ENCODE data around the gene FHAD1. TPM values are rescaled to one million over a fixed set of nuclear protein-coding genes. Genes with fewer than 3 reads are reported as not detected.
"Not testable (repeated sequence)": the region's sequence is repeated elsewhere in the genome, so short reads cannot be mapped to it uniquely, and the experiment has no call there.

The FHAD1 gene
- total and polyA plus RNA-seq, 2 donors (not counting 3 experiments of a cell fraction or from before 2014, with no cell fraction given): 0.04 to 0.69 TPM

- no peak for FAIRE-seq
- dilution Hi-C loops (cut with MboI; ENCODE audit: extremely low pct_ligation_motif_present, low sequenced_read_pairs) (no loop called here), intact Hi-C loops (cut with micrococcal nuclease) (no loop called here)
- DNase-seq (ENCODE audit: low read depth, low spot score): no peak
- Histone ChIP-seq H3K4me1 (ENCODE audit: control insufficient read depth, extremely low read depth, insufficient read depth, low read length) (no peaks in the 10 kb centered on the region), H4K20me1 (replicated peaks; ENCODE audit: control insufficient read depth, extremely low read depth, insufficient read depth, low read length) (no peaks in the 10 kb centered on the region), H3K27ac (ENCODE audit: insufficient read depth, low read depth, low read length) (no peak overlapping the region), H3K79me2 (ENCODE audit: control insufficient read depth, insufficient read depth, low read length) (no peaks in the 10 kb centered on the region), H3K27me3 (ENCODE audit: control insufficient read depth in 2 of 2, insufficient read depth in 2 of 2, low read length in 2 of 2) (no peaks in the 10 kb centered on the region), H3K9me1 (replicated peaks; ENCODE audit: control insufficient read depth, extremely low read depth, insufficient read depth, low read length) (no peaks in the 10 kb centered on the region), H3K36me3 (ENCODE audit: control insufficient read depth in 2 of 2, extremely low read depth in 1 of 2, insufficient read depth in 2 of 2, low read length in 2 of 2) (no peaks in the 10 kb centered on the region), H3K4me3 (replicated peaks in 1 of 3; ENCODE audit: insufficient read depth in 1 of 3, low read depth in 1 of 3, low read length in 3 of 3) (no peak overlapping the region), H3K4me2 (ENCODE audit: insufficient read depth, low read length) (no peak overlapping the region), H3K9me3 (replicated peaks; ENCODE audit: control insufficient read depth, insufficient read depth, low read length) (no peaks in the 10 kb centered on the region), H2AFZ (ENCODE audit: low read depth, low read length) (no peak overlapping the region), H3K9ac (replicated peaks; ENCODE audit: extremely low read depth, insufficient read depth, low read length) (no peak overlapping the region)
- ChIA-PET CTCF (interaction anchor here (0.6 to 5.1 kb wide), 6 partner anchors 8 to 176 kb away, joined by 3 to 126 read pairs (median 6); partner anchors contain the start of gene TMEM51), POLR2A (no interaction called here)
- BruUV-seq (replicated peaks): no TSS peak
- TF ChIP-seq CTCF (IDR thresholded peaks at IDR 0.05; ENCODE audit: extremely low read depth in 1 of 2, insufficient read depth in 1 of 2, low read depth in 1 of 2, low read length in 2 of 2) (no peak), POLR2AphosphoS5 (IDR thresholded peaks at IDR 0.05; ENCODE audit: insufficient read depth, low read depth, low read length) (no peak), JUN (IDR thresholded peaks at IDR 0.05; ENCODE audit: borderline replicate concordance, insufficient read depth, insufficient read length, low read depth) (no peak), FOS (IDR thresholded peaks at IDR 0.05; ENCODE audit: borderline replicate concordance, insufficient read depth, low read length) (no peak), MYC (IDR thresholded peaks at IDR 0.05; ENCODE audit: low read depth, low read length) (no peak), EZH2 (IDR thresholded peaks at IDR 0.05; ENCODE audit: borderline replicate concordance, low read depth, low read length, severe bottlenecking) (no peak), POLR2A (IDR thresholded peaks at IDR 0.05; ENCODE audit: low read depth, low read length) (no peak), GATA2 (IDR thresholded peaks at IDR 0.05; ENCODE audit: insufficient read depth, insufficient read length, low read depth, low read length) (no peak), MAX (IDR thresholded peaks at IDR 0.05; ENCODE audit: insufficient read depth, insufficient read length) (no peak)
Measured at GRCh38 chr1:15305468-15305770, 58.4 kb downstream of the FHAD1 start.

GRCh38 chr1:15306352-15306751 is 59.3 kb downstream of the FHAD1 start:
- DNase-seq (ENCODE audit: low read depth, low spot score); intact Hi-C loops (cut with micrococcal nuclease); H4K20me1 ChIP-seq (replicated peaks; ENCODE audit: control insufficient read depth, extremely low read depth, insufficient read depth, low read length); dilution Hi-C loops (cut with MboI; ENCODE audit: extremely low pct_ligation_motif_present, low sequenced_read_pairs); H3K9me3 ChIP-seq (replicated peaks; ENCODE audit: control insufficient read depth, insufficient read depth, low read length); H3K9me1 ChIP-seq (replicated peaks; ENCODE audit: control insufficient read depth, extremely low read depth, insufficient read depth, low read length); H3K27ac ChIP-seq (ENCODE audit: insufficient read depth, low read depth, low read length); POLR2A ChIA-PET; H3K36me3 ChIP-seq (ENCODE audit: control insufficient read depth in 2 of 2, extremely low read depth in 1 of 2, insufficient read depth in 2 of 2, low read length in 2 of 2); H3K4me2 ChIP-seq (ENCODE audit: insufficient read depth, low read length); H3K27me3 ChIP-seq (ENCODE audit: control insufficient read depth in 2 of 2, insufficient read depth in 2 of 2, low read length in 2 of 2); H3K9ac ChIP-seq (replicated peaks; ENCODE audit: extremely low read depth, insufficient read depth, low read length); H3K79me2 ChIP-seq (ENCODE audit: control insufficient read depth, insufficient read depth, low read length); BruUV-seq (replicated peaks); FAIRE-seq; H3K4me3 ChIP-seq (replicated peaks in 1 of 3; ENCODE audit: insufficient read depth in 1 of 3, low read depth in 1 of 3, low read length in 3 of 3); H2AFZ ChIP-seq (ENCODE audit: low read depth, low read length); H3K4me1 ChIP-seq (ENCODE audit: control insufficient read depth, extremely low read depth, insufficient read depth, low read length): not testable (repeated sequence)
- CTCF ChIA-PET: interaction anchor here (1.5 to 1.8 kb wide), 2 partner anchors 125 to 178 kb away, joined by 5 to 11 read pairs; no protein-coding TSS in a partner anchor

Measured in endothelial cell of umbilical vein (primary cell).